ENCODE results near the gene CCDC6. TPM values are rescaled to one million over a fixed set of nuclear protein-coding genes. Genes with fewer than 3 reads are reported as not detected.
"Not testable (repeated sequence)": the region's sequence is repeated elsewhere in the genome, so short reads cannot be mapped to it uniquely, and the experiment has no call there.

CCDC6 gene
- total RNA-seq, 1 experiment from 2014 or later, result 54.9 TPM

DNA sequence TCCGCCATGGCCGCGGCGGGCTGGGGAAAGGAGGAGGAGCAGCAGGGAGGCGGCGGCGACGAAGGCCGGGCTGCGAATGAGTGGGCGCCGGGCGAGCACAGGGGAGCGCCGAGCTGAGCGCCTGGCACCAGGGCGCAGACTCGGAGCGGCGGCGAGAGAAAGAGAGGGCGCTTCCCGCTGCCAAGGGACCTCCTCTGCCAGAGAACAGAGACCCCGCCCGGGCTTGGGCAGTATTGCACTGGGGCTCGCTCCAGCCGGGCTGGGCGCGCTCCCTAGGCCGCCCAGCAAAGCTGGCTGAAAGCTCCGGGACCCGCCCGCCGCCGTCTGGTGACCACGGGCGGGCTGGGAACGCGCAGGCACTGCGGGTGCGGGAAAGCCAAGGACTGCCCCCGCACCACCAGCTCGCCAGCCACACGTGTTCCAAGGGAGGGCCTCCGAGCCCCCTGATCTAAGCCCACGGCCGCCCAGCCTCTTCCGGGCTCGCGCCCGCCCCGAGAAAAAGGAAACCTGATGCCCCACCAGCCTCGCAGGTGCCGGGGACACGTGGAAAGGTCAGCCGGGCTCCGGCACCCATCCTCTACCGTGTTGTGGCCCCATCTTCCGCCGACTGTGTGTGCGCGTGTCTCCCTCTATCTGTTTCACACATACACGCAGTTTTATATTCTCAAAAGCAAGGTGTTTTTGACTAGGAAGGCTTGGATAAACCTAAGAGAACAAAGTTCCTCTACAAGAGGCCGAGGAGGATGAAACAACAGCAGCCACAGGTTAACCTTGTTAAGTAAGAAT is at the start of gene CCDC6 (continued):
- TF ChIP-seq, protein P1, sequence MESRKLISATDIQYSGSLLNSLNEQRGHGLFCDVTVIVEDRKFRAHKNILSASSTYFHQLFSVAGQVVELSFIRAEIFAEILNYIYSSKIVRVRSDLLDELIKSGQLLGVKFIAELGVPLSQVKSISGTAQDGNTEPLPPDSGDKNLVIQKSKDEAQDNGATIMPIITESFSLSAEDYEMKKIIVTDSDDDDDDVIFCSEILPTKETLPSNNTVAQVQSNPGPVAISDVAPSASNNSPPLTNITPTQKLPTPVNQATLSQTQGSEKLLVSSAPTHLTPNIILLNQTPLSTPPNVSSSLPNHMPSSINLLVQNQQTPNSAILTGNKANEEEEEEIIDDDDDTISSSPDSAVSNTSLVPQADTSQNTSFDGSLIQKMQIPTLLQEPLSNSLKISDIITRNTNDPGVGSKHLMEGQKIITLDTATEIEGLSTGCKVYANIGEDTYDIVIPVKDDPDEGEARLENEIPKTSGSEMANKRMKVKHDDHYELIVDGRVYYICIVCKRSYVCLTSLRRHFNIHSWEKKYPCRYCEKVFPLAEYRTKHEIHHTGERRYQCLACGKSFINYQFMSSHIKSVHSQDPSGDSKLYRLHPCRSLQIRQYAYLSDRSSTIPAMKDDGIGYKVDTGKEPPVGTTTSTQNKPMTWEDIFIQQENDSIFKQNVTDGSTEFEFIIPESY (IDR thresholded peaks at IDR 0.05; ENCODE audit: extremely low read depth, insufficient replicate concordance, low read length), result no peak
- TF ChIP-seq, protein P2, sequence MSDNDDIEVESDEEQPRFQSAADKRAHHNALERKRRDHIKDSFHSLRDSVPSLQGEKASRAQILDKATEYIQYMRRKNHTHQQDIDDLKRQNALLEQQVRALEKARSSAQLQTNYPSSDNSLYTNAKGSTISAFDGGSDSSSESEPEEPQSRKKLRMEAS (IDR thresholded peaks at IDR 0.05), result peak; percentile 98
- TF ChIP-seq ZFX (IDR thresholded peaks at IDR 0.05) (peak; percentile 47; the same call in 1 of the 2 replicates), YY1 (IDR thresholded peaks at IDR 0.05; ENCODE audit: extremely low read depth, insufficient replicate concordance, low read depth, low read length) (peak; percentile 85)

DNA sequence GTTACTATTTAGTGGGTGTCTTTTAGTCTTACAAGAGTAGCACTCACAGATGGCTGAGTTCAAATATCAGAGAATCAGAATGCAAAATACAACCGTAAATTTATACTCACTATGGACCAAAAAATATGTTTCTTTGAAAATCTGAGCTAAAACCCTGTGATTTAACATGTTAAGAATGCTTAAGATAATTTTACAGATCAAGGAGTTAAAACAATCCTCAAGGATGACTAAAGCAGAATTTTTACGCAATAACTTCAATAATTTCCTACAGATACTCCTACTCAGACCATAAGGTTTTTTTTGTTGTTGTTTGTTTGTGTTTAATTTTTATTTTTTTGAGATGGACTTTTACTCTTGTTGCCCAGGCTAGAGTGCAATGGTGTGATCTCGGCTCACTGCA is 47.9 kb upstream of the CCDC6 start:
- Histone ChIP-seq H3K36me3 (ENCODE audit: control insufficient read depth in 1 of 2, insufficient read depth in 2 of 2, low read length in 2 of 2) (no peaks in the 10 kb centered on the region), H2AFZ (ENCODE audit: low read depth, low read length, poor library complexity, severe bottlenecking) (no peak overlapping the region), H3K4me1 (ENCODE audit: control insufficient read depth in 1 of 2, insufficient read depth in 2 of 2, low read length in 2 of 2) (no peaks in the 10 kb centered on the region), H3K9me2 (ENCODE audit: insufficient read depth) (no peaks in the 10 kb centered on the region), H4K20me1 (ENCODE audit: insufficient read depth) (no peaks in the 10 kb centered on the region), H3K9ac (ENCODE audit: low read length) (no peak overlapping the region), H3K27ac (ENCODE audit: low read depth, low read length) (no peak overlapping the region), H3K4me3 (replicated peaks in 1 of 2; ENCODE audit: low read depth in 1 of 2, low read length in 2 of 2) (no peak overlapping the region), H3K4me2 (ENCODE audit: low read length) (no peak overlapping the region), H3K27me3 (ENCODE audit: insufficient read depth, low read length) (no peaks in the 10 kb centered on the region), H3K9me3 (ENCODE audit: control insufficient read depth in 1 of 2, insufficient read depth in 1 of 2, low read depth in 1 of 2, low read length in 2 of 2) (no peaks in the 10 kb centered on the region), H3K79me2 (ENCODE audit: insufficient read depth, low read length) (no peaks in the 10 kb centered on the region)
- ChIA-PET CTCF (no interaction called here), RAD21 (ENCODE audit: low non-redundant PET in 1 of 2, low total read pairs in 2 of 2, uncharacterized antibody in 2 of 2, unreplicated experiment in 2 of 2) (no interaction called here), POLR2A (no interaction called here)
- DNase-seq (ENCODE audit: low read depth, low spot score) (no peak), ATAC-seq (no peak)
- intact Hi-C loops (cut with micrococcal nuclease), result no loop called here
- TF ChIP-seq JUND (IDR thresholded peaks at IDR 0.05), result no peak
- BruUV-seq (replicated peaks), result no TSS peak

DNA sequence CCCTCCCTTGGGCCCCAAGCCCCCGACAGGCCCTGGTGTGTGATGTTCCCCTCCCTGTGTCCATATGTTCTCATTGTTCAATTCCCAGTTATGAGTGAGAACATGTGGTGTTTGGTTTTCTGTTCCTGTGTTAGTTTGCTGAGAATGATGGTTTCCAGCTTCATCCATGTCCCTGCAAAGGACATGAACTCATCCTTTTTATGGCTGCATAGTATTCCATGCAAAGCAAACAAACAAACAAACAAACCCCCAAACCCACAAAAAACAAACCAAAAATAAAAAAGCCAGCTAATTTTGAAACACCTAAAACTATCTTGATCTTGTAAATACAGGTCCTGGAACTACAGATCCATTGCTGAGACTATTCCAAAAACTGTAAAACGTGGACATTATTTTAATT is 47.4 kb upstream of the CCDC6 start:
- H3K9ac ChIP-seq (ENCODE audit: low read length), result not testable (repeated sequence)

More for the DNA sequence above, 47.4 kb upstream of the CCDC6 start:
- H3K36me3 ChIP-seq (ENCODE audit: control insufficient read depth in 1 of 2, insufficient read depth in 2 of 2, low read length in 2 of 2); H3K27me3 ChIP-seq (ENCODE audit: insufficient read depth, low read length); H3K27ac ChIP-seq (ENCODE audit: low read depth, low read length); intact Hi-C loops (cut with micrococcal nuclease); POLR2A ChIA-PET; DNase-seq (ENCODE audit: low read depth, low spot score); H3K79me2 ChIP-seq (ENCODE audit: insufficient read depth, low read length); H3K4me1 ChIP-seq (ENCODE audit: control insufficient read depth in 1 of 2, insufficient read depth in 2 of 2, low read length in 2 of 2); H4K20me1 ChIP-seq (ENCODE audit: insufficient read depth); H2AFZ ChIP-seq (ENCODE audit: low read depth, low read length, poor library complexity, severe bottlenecking); H3K4me3 ChIP-seq (replicated peaks in 1 of 2; ENCODE audit: low read depth in 1 of 2, low read length in 2 of 2); CTCF ChIA-PET; ATAC-seq; H3K4me2 ChIP-seq (ENCODE audit: low read length); BruUV-seq (replicated peaks); H3K9me2 ChIP-seq (ENCODE audit: insufficient read depth); H3K9me3 ChIP-seq (ENCODE audit: control insufficient read depth in 1 of 2, insufficient read depth in 1 of 2, low read depth in 1 of 2, low read length in 2 of 2); RAD21 ChIA-PET (ENCODE audit: low non-redundant PET in 1 of 2, low total read pairs in 2 of 2, uncharacterized antibody in 2 of 2, unreplicated experiment in 2 of 2): not testable (repeated sequence)
